GM12873 (cell line): ENCODE measurements around the gene ENTPD1.

Experiments used
- CTCF ChIP-seq: IDR thresholded peaks from 2 replicates; pipeline ENCODE4 v1.5.1; 2012; ENCODE audit warnings: low read depth, mild to moderate bottlenecking, moderate library complexity, low read length, control low read depth; ENCODE audit not compliant: insufficient read depth; ENCODE audit errors: missing control alignments

ENTPD1 gene

GRCh38 chr10:95833042-95833610, 77.2 kb downstream of the ENTPD1 start:
- TF ChIP-seq CTCF = no peak

GRCh38 chr10:95834406-95834805, 78.4 kb downstream of the ENTPD1 start:
- no peak for TF ChIP-seq CTCF

GRCh38 chr10:95835149-95835860, 79.3 kb downstream of the ENTPD1 start:
- no peak for TF ChIP-seq CTCF

- no peak for TF ChIP-seq CTCF
Measured at GRCh38 chr10:95835911-95836310, 79.9 kb downstream of the ENTPD1 start.

- no peak for TF ChIP-seq CTCF
Measured at GRCh38 chr10:95836610-95837355, 80.8 kb downstream of the ENTPD1 start.

- TF ChIP-seq CTCF = no peak
Measured at GRCh38 chr10:95837356-95837776, 81.4 kb downstream of the ENTPD1 start.

GRCh38 chr10:95837783-95838182, 81.8 kb downstream of the ENTPD1 start:
- no peak for TF ChIP-seq CTCF
